Lower lobe of right lung (tissue), 2 donors: Measurements from ENCODE around the gene RPTOR. TPM values are rescaled to one million over a fixed set of nuclear protein-coding genes. Genes with fewer than 3 reads are reported as not detected.

ENCODE experiments used
- ATAC-seq, 2 donors: fragments of 200-7000 bp; cut with Tn5 transposase; one replicate each; pipeline ENCODE4 v1.9.1; 2020 to 2022; ENCODE audit warnings: mild to moderate bottlenecking in 2 of 2, moderate library complexity in 2 of 2
- DNase-seq: peaks from one replicate; pipeline ENCODE4 v3.0.0-alpha.2; 2020
- H3K27ac ChIP-seq: fragments of 200-600 bp; one replicate; pipeline ENCODE4 v1.8.0; 2022
- H3K27me3 ChIP-seq: fragments of 200-600 bp; one replicate; pipeline ENCODE4 v1.8.0; 2022; ENCODE audit warnings: low read depth
- H3K36me3 ChIP-seq: fragments of 200-600 bp; one replicate; pipeline ENCODE4 v1.8.0; 2022; ENCODE audit warnings: mild to moderate bottlenecking
- H3K4me1 ChIP-seq: fragments of 200-600 bp; one replicate; pipeline ENCODE4 v1.8.0; 2022
- H3K4me3 ChIP-seq: fragments of 200-600 bp; one replicate; pipeline ENCODE4 v1.8.0; 2022; ENCODE audit warnings: mild to moderate bottlenecking
- H3K9me3 ChIP-seq: fragments of 200-600 bp; one replicate; pipeline ENCODE4 v1.8.0; 2022
- CTCF ChIP-seq: fragments of 200-600 bp; IDR thresholded peaks from one replicate; pipeline ENCODE4 v1.8.0; 2022; ENCODE audit warnings: antibody characterized with exemption, mild to moderate bottlenecking
- intact Hi-C: fragments of 100-400 bp; cut with DNase I; formaldehyde crosslinking; loops from one replicate; pipeline ENCODE4 v1.11.0; 2022
- total RNA-seq: library from RNA; stranded (reverse); fragmentation: NEBNext Ultra II Directional; extraction: Animal tissue kit (Norgen Biotek cat#: 25700); gene quantifications from one replicate; pipeline ENCODE4 v1.2.1, GENCODE V29; 2021
- donor health status: DM: no; HTN: yes; CAD: no; lungs with severe emphysema.

The RPTOR gene
- total RNA-seq, 1 donor from 2014 or later: 34.0 TPM

GRCh38 chr17:80717720-80718083 is 173.1 kb downstream of the RPTOR start:
- Histone ChIP-seq H3K27ac (no peak overlapping the region), H3K4me1 (no peaks in the 10 kb centered on the region), H3K27me3 (no peaks in the 10 kb centered on the region), H3K9me3 (no peaks in the 10 kb centered on the region), H3K36me3 (no peaks in the 10 kb centered on the region), H3K4me3 (no peak overlapping the region)
- ATAC-seq: no peak
- intact Hi-C loops: no loop called here
- no peak for TF ChIP-seq CTCF
- no peak for DNase-seq

GRCh38 chr17:80718428-80718827 is 173.8 kb downstream of the RPTOR start:
- DNase-seq: no peak
- Histone ChIP-seq H3K27me3 (no peaks in the 10 kb centered on the region), H3K36me3 (no peaks in the 10 kb centered on the region), H3K4me3 (no peak overlapping the region), H3K9me3 (no peaks in the 10 kb centered on the region), H3K4me1 (no peaks in the 10 kb centered on the region), H3K27ac (no peak overlapping the region)
- no peak for ATAC-seq
- TF ChIP-seq CTCF: no peak
- intact Hi-C loops: no loop called here

- Histone ChIP-seq H3K4me1 (no peaks in the 10 kb centered on the region), H3K9me3 (no peaks in the 10 kb centered on the region), H3K36me3 (no peaks in the 10 kb centered on the region), H3K27me3 (no peaks in the 10 kb centered on the region), H3K27ac (no peak overlapping the region), H3K4me3 (no peak overlapping the region)
- intact Hi-C loops: no loop called here
- TF ChIP-seq CTCF: no peak
- DNase-seq (no peak), ATAC-seq (no peak)
These were observed 174.8 kb downstream of the RPTOR start for GRCh38 chr17:80719449-80719848.

GRCh38 chr17:80720610-80721577 is 176.3 kb downstream of the RPTOR start:
- Histone ChIP-seq H3K4me3 (no peak overlapping the region), H3K27ac (no peak overlapping the region), H3K27me3 (no peaks in the 10 kb centered on the region), H3K4me1 (no peaks in the 10 kb centered on the region), H3K9me3 (no peaks in the 10 kb centered on the region), H3K36me3 (no peaks in the 10 kb centered on the region)
- intact Hi-C loops: no loop called here
- TF ChIP-seq CTCF: no peak
- peak; percentile 18 to 43 for ATAC-seq
- no peak for DNase-seq

GRCh38 chr17:80722661-80723060 is 178.0 kb downstream of the RPTOR start:
- Histone ChIP-seq H3K9me3 (no peaks in the 10 kb centered on the region), H3K4me3 (no peak overlapping the region), H3K27ac (no peak overlapping the region), H3K4me1 (no peaks in the 10 kb centered on the region), H3K36me3 (no peaks in the 10 kb centered on the region), H3K27me3 (no peaks in the 10 kb centered on the region)
- ATAC-seq (no peak), DNase-seq (no peak)
- intact Hi-C loops: no loop called here
- no peak for TF ChIP-seq CTCF
